Cortex of kidney (tissue), 1 donor: ENCODE measurements around the gene MRPS6.

Source experiments
- DNase-seq: peaks from one replicate; lab custom pipeline; 2025; lab: John Stamatoyannopoulos, UW

MRPS6 gene

DNA sequence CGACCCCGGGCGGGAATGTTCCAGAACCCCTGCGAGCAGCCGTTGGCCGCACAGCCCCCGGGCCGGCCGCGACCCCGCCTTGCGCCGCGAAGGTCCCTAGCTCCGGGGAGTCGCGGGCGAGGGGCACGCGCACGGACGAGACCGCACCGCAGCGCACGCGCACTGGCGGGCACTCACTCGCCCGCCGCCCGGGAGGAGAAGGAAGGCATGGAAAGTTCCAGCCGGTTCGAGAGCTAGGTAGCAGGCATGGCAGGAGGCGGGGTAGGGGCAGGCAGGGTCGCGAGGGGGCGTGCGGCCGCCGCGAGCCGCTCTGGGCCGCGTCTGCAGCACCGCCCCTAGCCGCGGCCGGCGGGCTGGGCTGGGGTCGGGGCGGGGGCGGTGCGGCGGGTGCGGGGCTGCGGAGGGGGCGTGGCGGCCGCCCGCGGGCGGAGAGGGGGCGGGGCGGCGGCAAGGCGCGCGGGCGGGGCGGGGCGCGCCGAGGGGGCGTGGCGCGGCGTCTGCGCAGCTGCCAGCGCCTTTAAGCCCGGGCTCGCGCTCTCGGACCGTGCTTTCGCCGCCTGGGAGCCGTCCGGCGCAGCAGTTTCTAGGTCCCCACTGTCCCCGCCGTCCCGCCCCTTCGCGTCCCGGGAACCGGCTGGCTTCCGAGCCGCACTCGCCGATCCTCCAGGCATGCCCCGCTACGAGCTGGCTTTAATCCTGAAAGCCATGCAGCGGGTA lies at the start of gene MRPS6, which contains the start of gene SLC5A3:
MRPS6 (plus strand) TSS at position 547 of the 717 bp plus-strand sequence; CDS start at position 670, 123 bp downstream.
SLC5A3 (plus strand) TSS at position 547 of the 717 bp plus-strand sequence. CDS start 21,621 bp downstream, outside the sequence.
- peak; percentile 56 for DNase-seq

DNA sequence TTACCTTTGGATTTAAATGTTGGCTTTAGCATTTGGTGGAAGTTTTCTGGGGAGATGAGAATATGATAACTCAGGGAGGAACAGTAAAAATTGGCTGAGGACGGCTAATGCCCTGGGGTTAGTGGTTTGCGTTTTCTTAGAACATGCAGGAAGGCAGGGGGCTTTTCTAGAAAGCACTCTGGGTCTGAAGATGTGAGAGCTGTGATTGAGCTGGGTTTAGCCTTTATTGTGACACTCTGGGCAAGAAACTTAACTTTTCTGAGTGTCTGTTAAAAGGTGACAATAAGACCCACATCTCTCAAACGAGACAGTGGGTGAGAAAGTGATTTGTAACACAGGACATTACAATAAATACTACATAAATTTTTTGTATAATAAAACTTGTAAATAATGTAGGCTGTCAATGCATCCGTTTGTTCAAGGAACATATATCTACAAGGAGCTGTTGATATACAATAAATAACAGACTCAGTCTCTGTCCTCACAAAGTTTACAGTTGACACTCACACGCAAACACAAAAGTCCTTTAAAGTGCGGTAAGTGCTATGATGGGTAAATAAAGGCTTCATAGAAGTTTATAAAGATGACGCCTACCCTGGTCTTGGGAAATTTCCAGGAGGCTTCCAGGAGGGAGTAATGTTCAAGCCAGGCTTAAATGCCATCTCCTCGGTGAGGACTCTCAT lies 49.5 kb upstream of the MRPS6 start:
- DNase-seq = no peak

DNA sequence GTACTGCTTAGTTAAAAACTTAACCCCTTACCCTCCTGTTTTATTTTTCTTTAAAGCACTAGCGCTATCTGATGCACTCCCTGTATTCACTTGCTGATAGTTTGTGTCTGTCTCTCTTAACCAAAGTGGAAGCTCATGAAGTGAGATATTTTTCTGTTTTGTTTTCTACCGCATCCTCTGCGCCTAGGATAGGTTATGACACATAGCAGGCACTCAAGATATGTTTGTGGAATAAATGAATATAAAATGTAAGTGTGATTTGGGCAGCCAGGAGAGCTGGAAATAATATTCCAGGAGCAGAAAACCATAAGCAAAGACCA lies 49.0 kb upstream of the MRPS6 start:
- DNase-seq = no peak

DNA sequence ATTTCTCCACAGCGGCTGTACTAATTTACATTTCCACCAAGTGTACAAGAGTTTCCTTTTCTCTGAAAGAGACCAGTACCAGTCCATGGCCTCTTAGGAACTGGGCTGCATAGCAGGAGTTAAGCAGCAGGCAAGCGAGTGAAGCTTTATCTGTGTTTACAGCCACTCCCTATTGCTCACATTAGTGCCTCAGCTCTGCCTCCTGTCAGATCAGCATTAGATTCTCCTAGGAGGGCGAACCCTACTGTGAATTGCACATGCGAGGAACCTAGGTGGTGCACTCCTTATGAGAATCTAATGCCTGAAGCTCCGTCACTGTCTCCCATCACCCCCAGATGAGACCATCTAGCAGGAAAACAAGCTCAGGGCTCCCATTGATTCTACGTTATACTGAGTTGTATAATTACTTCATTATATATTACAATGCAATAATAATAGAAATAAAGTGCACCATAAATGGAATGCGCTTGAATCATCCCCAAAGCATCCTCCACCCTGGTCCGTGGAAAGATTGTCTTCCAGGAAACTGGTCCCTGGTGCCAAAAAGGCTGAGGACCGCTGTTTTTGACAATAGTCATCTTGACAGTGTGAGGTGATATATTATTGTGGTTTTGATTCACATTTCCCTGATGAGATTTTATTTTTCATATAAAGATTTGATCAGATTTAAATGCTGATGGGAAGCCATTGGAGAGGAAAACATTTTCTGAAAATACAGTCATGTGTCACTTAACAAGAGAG lies 45.5 kb upstream of the MRPS6 start:
- no peak for DNase-seq

DNA sequence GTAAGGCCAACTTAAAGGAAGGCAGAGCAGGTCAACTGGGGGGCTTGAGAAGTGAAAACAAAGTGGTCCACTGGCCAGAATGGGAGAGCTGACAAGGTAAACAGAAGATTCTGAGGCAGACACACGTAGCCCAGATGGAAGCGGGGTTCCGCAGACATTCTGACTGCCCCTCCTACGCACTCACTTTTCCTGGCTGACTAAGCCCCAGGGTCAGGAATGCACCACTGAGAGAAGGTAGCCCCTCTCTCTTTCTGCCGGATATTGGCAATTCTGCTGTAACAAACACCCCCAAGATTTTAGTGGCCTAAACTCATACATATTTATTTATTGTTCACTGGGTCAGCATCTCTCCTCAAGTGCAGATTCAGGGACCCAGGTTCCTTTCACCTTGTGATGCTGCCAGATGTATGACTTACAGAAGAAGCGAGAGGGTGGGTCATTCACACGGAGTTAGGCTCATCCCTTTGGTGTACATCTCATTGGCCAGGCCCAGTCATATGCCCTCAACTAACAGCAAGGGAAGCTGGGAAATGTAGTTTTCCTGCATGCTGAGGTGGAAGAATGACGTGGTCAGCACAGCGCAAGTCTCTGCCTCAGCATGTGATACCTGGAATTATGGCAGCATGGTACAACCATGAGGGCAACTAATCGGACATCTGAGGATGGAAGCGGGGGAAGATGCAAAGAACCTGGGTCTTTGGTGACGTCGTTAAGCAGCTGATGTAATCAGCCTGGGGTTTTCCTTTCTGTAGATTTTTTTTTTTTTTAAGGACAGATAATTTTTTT lies 43.4 kb upstream of the MRPS6 start:
- DNase-seq = no peak

DNA sequence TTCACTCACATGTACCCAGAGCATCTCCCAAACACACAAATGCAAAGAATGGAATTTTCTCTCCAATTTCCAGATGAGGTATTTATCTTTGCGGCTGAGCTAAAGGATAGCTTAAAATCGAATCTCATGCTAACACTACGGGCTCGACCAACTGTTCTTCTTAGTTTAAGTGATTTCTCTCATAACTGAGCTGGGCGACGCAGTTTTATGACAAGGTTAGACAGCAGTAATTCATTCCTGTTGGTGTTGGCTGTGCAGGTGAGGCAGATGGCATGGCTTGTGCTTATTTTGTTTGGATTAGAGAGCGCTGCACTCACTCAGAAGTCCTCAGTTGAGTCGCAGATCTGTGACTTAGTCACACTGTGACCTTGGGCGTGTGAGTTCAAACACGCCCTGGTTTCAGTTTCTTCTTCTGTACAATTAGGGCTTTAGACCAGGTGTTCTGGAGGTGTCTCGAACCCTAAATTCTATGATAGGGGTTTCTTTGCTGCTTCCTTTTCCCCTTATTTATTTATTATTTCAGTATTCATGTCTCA lies 41.5 kb upstream of the MRPS6 start:
- no peak for DNase-seq

DNA sequence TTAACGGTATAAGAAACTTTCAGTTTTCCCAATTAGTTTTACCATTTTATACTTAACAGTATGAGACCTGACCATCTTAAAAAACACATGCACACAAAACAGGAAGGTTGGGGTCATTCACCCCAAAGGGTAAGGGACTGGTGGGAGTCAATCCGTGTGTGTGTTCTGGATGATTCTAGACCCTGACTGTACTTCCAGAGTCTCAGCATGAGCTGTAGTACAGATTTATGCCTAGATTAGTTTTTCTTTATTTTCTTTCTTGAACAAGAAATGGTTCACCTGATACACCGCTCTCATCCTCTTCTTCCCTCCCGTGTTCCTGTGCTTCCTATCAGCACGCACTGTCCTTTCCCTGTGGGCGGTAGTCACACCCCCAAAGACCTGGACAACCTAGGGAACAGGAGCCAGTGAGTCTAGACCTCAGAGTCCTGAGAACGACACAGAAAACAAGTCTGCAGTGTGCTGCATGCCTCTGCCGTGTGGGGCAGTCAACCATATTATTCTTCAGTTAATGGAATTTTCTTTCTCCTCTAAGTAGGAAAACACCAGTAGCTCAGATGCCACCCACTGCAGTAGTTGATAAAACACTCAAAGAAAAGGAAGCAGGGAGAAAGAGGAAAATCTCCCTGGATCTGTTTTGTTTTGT lies 38.9 kb upstream of the MRPS6 start:
- no peak for DNase-seq

DNA sequence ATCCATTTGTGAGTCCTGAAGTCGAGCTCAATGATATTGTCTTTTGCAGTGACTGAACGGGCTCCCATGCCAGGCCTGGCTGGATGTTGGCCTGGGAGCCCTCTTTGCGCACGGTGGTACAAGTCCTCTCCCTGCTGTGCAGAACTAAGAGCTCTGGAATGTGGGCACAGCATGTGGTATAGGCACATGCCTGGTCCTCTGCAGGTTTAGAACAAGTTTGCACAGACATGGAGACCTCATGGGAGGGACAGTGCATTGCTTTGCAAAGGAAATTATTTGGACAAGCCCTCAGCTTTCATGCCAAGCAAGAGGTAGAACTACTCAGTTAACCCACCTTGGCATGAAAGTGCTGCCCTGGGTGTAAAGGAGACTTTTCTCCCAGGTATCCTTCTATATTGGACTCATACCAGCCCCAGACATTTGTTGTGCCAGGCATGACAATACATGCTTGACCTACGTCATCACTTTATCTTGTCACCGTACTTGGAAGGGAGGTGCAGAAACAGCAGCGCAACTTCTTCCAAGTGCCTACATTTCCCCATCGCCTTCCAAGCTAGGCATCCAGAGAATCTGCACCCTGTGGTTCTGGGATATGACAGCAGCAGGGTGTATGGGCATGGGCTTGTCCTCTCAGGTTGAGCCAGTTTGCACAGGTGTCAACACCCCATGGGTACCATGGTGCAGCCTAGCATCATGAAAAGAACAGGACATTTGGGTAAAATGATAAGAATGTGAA lies 37.6 kb upstream of the MRPS6 start:
- DNase-seq = no peak

DNA sequence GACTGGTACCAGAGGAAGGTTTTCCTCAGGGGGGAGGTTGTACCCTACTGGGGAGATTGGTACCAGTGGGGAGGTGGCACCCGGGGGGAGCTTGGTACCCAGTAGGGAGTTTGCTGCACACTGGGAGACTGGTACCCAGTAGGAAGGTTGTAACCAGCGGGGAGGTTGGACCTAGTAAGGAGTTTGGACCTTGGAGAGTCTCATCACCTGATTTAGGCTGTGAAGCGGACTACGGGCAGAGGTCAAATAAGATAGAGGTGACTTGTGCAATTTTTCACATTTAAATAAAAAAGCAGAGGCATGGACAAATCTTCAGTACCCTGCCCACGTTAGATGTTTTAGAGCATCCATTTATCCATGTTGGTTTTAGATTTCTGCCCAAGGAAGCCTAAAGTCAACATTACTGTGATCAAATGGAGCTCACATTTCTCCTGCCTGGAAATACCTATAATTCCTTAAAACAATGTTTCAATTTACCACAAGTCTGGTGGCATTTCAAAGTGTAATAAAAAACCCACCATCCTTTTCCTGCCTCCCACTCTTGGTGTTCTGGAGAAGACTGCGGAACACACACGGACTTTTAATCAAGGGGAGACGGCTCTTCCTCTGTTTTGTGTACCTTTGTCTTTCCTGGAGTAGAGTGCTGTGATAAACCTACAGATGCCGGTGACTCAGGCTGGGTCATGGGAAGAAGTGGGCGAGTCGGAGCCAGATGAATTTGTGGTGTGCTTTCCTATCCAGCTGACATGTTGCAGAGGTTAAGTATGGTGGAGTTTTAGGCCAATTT lies 36.2 kb upstream of the MRPS6 start:
- no peak for DNase-seq

DNA sequence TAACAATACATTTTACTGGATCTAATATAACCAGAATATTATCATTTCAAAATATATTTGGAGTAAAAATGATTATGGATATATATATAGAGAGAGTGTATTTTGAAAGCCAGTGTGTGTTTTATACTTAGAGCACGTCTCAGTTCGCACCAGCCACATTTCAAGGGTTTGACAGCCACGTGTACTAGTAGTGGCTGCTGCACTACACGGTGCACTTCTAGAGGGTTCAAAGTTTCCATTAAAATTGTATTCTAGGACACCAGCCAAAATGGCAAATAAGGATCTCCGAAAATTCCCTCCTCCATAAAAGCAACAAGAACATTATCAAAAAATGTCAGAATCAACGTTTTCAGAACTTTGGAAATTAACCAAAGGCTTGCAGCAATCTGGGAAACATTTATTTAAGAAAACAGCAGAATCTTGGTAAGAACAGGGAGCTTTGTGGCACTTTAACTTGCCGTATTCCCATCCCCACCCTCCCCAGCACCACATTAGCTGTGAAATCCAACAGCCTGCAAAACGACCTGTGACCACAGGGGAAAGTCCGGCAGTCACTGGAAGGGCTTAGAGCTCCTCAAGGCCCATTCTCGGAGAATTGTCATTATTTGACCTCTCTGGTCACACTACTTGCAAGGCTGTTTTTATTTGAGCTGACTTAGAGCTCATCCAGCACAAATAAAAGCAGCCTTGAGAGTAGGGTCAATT lies 33.5 kb upstream of the MRPS6 start:
- DNase-seq = no peak

DNA sequence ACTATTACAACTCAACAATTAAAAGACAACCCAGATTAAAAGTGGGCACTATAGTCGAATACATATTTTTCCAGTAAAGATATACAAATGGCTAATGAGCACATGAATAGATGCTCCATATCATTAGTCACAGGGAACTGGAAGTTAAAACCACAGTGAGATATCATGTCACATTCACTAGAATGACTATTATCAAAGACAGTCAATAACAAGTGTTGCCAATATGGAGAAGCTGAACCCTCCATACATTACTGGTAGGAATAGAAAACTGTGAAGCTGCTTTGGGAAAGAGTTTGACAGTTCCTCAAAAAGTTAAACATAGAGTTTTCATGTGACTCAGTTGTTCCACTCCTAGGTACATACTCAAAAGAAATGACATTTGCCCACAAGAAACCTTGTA lies 30.6 kb upstream of the MRPS6 start:
- DNase-seq = no peak

DNA sequence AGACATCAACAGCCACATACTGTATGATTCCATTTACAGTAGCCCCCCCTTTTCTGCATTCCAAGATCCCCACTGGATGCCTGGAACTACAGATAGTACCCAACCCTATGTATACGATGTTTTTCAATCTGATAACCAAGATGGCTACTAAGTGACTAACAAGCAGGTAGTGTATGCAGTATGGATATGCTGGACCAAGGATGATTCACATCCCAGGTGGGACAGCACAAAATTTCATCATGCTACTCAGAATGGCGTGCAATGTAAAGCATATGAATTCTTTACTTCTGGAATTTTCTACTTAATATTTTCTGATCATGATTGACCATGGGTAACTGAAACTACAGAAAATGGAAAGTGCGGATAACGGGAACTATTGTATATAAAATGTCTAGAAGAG lies 30.0 kb upstream of the MRPS6 start:
- no peak for DNase-seq

DNA sequence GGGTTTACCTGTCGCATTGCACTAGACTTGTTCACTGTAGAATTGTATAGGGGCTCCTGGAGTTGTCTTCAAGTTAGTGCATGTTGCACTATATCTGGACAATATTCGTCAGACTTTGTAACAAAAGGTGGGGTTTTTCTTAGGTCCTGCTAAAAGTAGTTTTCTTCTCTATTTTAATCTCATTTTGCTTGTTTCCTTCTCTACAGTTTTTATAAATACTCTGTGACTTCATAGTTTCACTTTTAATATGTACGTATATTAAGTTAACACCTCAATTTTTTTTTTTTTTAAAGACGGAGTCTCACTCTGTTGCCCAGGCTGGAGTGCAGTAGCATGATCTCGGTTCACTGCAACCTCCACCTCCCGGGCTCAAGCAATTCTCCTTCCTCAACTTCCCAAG lies 26.5 kb upstream of the MRPS6 start:
- DNase-seq = no peak

DNA sequence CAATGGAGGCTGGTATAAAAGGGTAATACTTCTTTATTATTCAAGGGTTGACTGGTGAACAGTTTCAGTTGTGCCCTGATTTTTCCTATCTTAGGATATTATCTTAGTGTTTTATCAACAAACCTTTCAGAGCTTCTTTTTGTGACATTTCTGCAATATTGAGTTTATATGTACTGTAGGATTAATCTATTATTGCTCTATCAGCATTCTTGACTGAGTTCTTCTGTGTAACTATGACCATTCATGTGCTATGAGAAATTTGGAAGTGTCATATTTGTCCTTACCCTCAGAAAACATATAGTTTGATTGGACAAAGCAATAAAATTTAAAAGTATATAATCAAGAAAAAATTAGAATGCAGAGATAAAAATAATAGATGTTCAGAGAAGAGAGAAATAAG lies 25.5 kb upstream of the MRPS6 start:
- DNase-seq = no peak

DNA sequence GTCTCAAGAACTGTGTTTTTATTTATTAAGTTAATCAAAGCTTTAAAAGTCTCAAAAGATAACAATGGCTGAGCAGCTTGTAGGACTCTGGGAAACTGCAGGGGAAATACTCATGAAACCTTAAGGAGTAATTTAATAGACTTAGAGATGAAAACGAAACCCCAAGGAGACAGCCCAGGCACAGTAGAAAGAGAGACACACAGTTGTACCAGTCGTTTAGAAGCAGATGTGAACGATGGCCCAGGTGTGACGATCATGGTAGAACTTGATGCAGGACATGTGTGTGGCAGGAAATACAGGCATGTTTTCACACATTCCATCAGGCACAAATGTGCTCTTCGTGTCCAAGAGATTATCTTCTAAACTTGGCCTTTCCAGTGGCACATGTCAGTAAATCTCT lies 21.2 kb upstream of the MRPS6 start:
- DNase-seq = no peak

DNA sequence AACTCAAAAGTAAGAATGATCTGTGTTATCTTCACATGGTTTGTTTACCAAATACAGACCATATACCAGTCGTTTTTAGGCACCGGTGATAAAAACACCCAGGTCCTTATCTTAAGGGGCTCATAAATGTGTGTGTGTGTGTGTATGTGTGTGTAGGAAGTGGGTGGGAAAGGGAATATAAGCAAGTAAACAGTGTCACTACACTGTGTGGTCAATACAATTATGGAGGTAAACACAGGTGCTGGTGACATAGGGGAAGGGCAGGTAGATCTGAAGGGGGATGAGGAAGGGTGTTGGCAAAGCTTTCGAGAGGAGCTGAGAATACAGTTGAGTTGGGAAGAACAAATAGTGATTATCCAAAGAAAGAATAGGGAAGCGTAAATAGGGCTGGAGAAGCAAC lies 19.1 kb upstream of the MRPS6 start:
- no peak for DNase-seq

DNA sequence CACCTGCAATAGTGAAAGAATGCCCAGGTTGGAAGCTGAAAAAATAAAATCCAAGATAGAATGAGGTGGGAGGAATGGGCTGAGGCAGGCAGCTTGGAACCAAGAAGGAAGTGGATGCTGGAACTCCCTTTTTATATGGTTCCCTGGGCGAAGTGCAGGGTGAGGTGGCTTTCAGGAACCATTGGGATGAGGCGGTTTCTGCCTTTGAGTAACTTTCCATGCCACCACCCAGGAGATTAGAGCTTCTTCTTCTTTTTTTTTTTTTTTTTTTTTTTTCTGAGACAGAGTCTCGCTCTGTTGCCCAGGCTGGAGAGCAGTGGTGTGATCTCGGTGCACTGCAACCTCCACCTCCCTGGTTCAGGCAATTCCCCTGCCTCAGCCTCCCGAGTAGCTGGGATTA lies 17.8 kb upstream of the MRPS6 start:
- DNase-seq = no peak

DNA sequence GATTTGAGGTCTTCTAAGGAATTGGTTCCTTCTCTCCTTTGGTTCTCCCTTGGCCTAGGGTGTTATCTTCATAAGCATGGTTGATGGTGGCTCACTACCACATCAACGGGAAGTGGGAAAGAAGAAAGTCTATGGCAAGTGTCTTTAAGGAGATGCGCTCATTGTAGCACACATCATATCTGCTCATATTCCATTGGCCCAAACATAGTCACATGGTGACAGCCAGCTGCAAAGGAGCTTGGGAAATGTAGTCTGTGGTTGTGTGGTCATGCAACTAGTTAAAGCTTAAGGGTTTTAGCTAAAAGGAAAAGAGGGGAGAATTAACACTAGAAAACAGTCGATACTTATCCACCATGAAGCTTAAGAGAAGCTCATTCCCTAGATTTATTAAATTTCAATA lies 11.4 kb upstream of the MRPS6 start:
- no peak for DNase-seq

DNA sequence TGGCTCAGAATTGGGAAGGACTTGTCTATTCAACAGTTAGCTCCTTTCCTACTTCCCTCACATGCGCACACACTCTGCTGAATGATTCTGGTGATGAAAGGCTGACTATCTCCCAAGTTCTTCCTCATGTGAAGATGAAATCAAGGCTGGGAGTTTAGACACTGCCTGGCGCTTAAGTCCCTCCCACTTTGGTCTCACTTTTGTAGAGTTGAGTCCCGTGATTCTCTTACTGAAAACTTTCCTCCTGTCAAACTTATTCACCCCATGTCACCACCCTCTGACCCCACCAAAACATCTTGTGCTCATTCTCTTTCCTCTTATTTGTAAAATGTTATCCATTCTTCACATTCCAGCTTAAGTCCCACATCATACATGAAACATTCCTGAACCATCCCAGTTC lies 8.4 kb upstream of the MRPS6 start:
- no peak for DNase-seq
